Neural cell (in vitro differentiated cells): Measurements from ENCODE around the gene SLC10A7. TPM values are rescaled to one million over a fixed set of nuclear protein-coding genes. Genes with fewer than 3 reads are reported as not detected.

Source experiments
- H2AFZ ChIP-seq: fragments of 200-600, 300-800 bp; sonication (generic), shearing (Covaris generic); 2 replicates; pipeline ENCODE4 v1.6.0; 2014; ENCODE audit warnings: low read depth, mild to moderate bottlenecking, antibody characterized with exemption, low read length, moderate library complexity
- H3F3A ChIP-seq: fragments of 200-600 bp; shearing (Covaris generic); 2 replicates; pipeline ENCODE4 v1.6.1; 2016; ENCODE audit warnings: mild to moderate bottlenecking, moderate library complexity, mixed read lengths, antibody characterized with exemption, low read length; ENCODE audit not compliant: insufficient read depth, poor library complexity, severe bottlenecking
- H3K27ac ChIP-seq: fragments of 200-600, 300-800 bp; sonication (generic), shearing (Covaris generic); 2 replicates; pipeline ENCODE4 v1.5.1; 2014; ENCODE audit warnings: mild to moderate bottlenecking, low read length, moderate library complexity
- H3K27me3 ChIP-seq: fragments of 300-800, 200-600 bp; sonication (generic), shearing (Covaris generic); 2 replicates; pipeline ENCODE4 v1.6.0; 2014; ENCODE audit warnings: mild to moderate bottlenecking, low read depth, low read length, moderate library complexity; ENCODE audit not compliant: insufficient read depth
- H3K36me3 ChIP-seq: fragments of 300-800, 200-600 bp; sonication (generic), shearing (Covaris generic); 2 replicates; pipeline ENCODE4 v1.5.1; 2014; ENCODE audit warnings: mild to moderate bottlenecking, antibody characterized with exemption, low read length, moderate library complexity; ENCODE audit not compliant: insufficient read depth
- H3K4me2 ChIP-seq: fragments of 300-800, 200-600 bp; sonication (generic), shearing (Covaris generic); 2 replicates; pipeline ENCODE4 v1.6.0; 2014; ENCODE audit warnings: mild to moderate bottlenecking, low read length
- H3K4me3 ChIP-seq: fragments of 300-800, 200-600 bp; sonication (generic), shearing (Covaris generic); 2 replicates; pipeline ENCODE4 v1.5.1; 2014; ENCODE audit warnings: mild to moderate bottlenecking, low read length, moderate library complexity
- H3K79me2 ChIP-seq: fragments of 200-600 bp; shearing (Covaris generic); replicated peaks from 2 replicates; pipeline ENCODE4 v1.6.0; 2014; ENCODE audit warnings: mild to moderate bottlenecking, low read length, moderate library complexity; ENCODE audit not compliant: insufficient read depth
- H3K9ac ChIP-seq: fragments of 300-800, 200-600 bp; sonication (generic), shearing (Covaris generic); 2 replicates; pipeline ENCODE4 v1.6.1; 2016; ENCODE audit warnings: mild to moderate bottlenecking, low read length, mixed read lengths
- H3K9me2 ChIP-seq: fragments of 200-600 bp; shearing (Covaris generic); 2 replicates; pipeline ENCODE4 v1.6.1; 2016; ENCODE audit warnings: mild to moderate bottlenecking, low read length, mixed read lengths; ENCODE audit not compliant: insufficient read depth
- H3K9me3 ChIP-seq: fragments of 200-600, 300-800 bp; sonication (generic), shearing (Covaris generic); 2 replicates; pipeline ENCODE4 v1.6.1; 2016; ENCODE audit warnings: mild to moderate bottlenecking, mixed run types, low read length, moderate library complexity, mixed read lengths
- H4K20me1 ChIP-seq: fragments of 200-600 bp; shearing (Covaris generic); 2 replicates; pipeline ENCODE4 v1.6.1; 2016; ENCODE audit warnings: mild to moderate bottlenecking, mixed run types; ENCODE audit not compliant: insufficient read depth
- CTCF ChIP-seq: fragments of 450-650 bp; IDR thresholded peaks from 2 replicates; pipeline ENCODE4 v1.5.1; 2014; ENCODE audit warnings: antibody characterized with exemption, mild to moderate bottlenecking, moderate library complexity; ENCODE audit not compliant: poor library complexity, severe bottlenecking
- EP300 ChIP-seq: fragments of 450-650 bp; conservative IDR thresholded peaks from 2 replicates; pipeline ENCODE4 v1.6.1; 2014; ENCODE audit warnings: antibody characterized with exemption, mild to moderate bottlenecking, moderate library complexity; ENCODE audit not compliant: poor library complexity, severe bottlenecking
- EZH2 ChIP-seq: fragments of 200-600, 300-800 bp; shearing (Covaris generic), sonication (generic); IDR thresholded peaks from 2 replicates; pipeline ENCODE4 v1.6.1; 2014; ENCODE audit warnings: antibody characterized with exemption, low read length, borderline replicate concordance, mild to moderate bottlenecking; ENCODE audit not compliant: insufficient read depth, poor library complexity, severe bottlenecking
- MXI1 ChIP-seq: fragments of 450-650 bp; conservative IDR thresholded peaks from 2 replicates; pipeline ENCODE4 v1.6.1; 2014; ENCODE audit warnings: antibody characterized with exemption, mild to moderate bottlenecking; ENCODE audit not compliant: poor library complexity, severe bottlenecking
- POLR2AphosphoS5 ChIP-seq: IDR thresholded peaks from 2 replicates; pipeline ENCODE4 v1.6.1; 2012
- RAD21 ChIP-seq: fragments of 450-650 bp; conservative IDR thresholded peaks from 2 replicates; pipeline ENCODE4 v1.6.1; 2014; ENCODE audit warnings: antibody characterized with exemption, mild to moderate bottlenecking, moderate library complexity
- REST ChIP-seq: IDR thresholded peaks from 2 replicates; pipeline ENCODE4 v1.6.1; 2012; ENCODE audit warnings: borderline replicate concordance
- SMC3 ChIP-seq: fragments of 450-650 bp; conservative IDR thresholded peaks from 2 replicates; pipeline ENCODE4 v1.6.1; 2014; ENCODE audit warnings: antibody characterized with exemption, mild to moderate bottlenecking, moderate library complexity; ENCODE audit not compliant: poor library complexity
- TAF1 ChIP-seq: IDR thresholded peaks from 2 replicates; pipeline ENCODE4 v1.6.1; 2012; ENCODE audit warnings: low read depth
- polyA plus RNA-seq: library from polyadenylated mRNA; depleted of rRNA; stranded (reverse); fragments of >200 nt; gene quantifications from 2 replicates; pipeline ENCODE4 v1.2.3, GENCODE V29; 2014

Gene SLC10A7
- polyA plus RNA-seq, 1 donor from 2014 or later = 5.5 TPM

- Histone ChIP-seq H3K9ac (no peak overlapping the region), H3F3A (no peaks in the 10 kb centered on the region), H3K27me3 (no peaks in the 10 kb centered on the region), H3K4me3 (no peak overlapping the region), H3K27ac (no peak overlapping the region), H3K9me3 (no peaks in the 10 kb centered on the region), H4K20me1 (no peaks in the 10 kb centered on the region), H3K36me3 (no peaks in the 10 kb centered on the region), H3K4me2 (no peak overlapping the region), H2AFZ (no peak overlapping the region), H3K9me2 (no peaks in the 10 kb centered on the region), H3K79me2 (no peaks in the 10 kb centered on the region)
- TF ChIP-seq REST = no peak
- no peak for TF ChIP-seq POLR2AphosphoS5
- TF ChIP-seq RAD21 = no peak
- TF ChIP-seq MXI1 = no peak
- TF ChIP-seq SMC3 = no peak
- no peak for TF ChIP-seq TAF1
- no peak for TF ChIP-seq EZH2
- no peak for TF ChIP-seq EP300
- TF ChIP-seq CTCF = no peak
Observed at GRCh38 chr4:146488495-146489174, 33.1 kb downstream of the SLC10A7 start.

- no peaks in the 10 kb centered on the region for H3K79me2 ChIP-seq
- H3K9ac ChIP-seq = no peak overlapping the region
- H3F3A ChIP-seq = no peaks in the 10 kb centered on the region
- no peak overlapping the region for H3K4me3 ChIP-seq
- no peaks in the 10 kb centered on the region for H3K36me3 ChIP-seq
- no peak for TF ChIP-seq CTCF
- no peaks in the 10 kb centered on the region for H3K9me3 ChIP-seq
- H3K4me2 ChIP-seq = no peak overlapping the region
- H3K9me2 ChIP-seq = no peaks in the 10 kb centered on the region
- no peaks in the 10 kb centered on the region for H3K27me3 ChIP-seq
- no peaks in the 10 kb centered on the region for H4K20me1 ChIP-seq
- no peak overlapping the region for H2AFZ ChIP-seq
- H3K27ac ChIP-seq = no peak overlapping the region
Observed at GRCh38 chr4:146486565-146486964, 35.2 kb downstream of the SLC10A7 start.
